Activated naive CD4-positive, alpha-beta T cell treated with anti-CD3 and anti-CD28 coated beads, Interleukin-2, amount 10 ng/mL, durations not matched to agents 7 days and 5 days (primary cell): ENCODE data around the gene RPL7A.
"Not testable (repeated sequence)": the region's sequence is repeated elsewhere in the genome, so short reads cannot be mapped to it uniquely, and the experiment has no call there.

Source experiments
- CTCF ChIA-PET: fragments of 350-600 bp; sonication (Branson Sonifier 250); formaldehyde crosslinking; loops from one replicate; lab custom pipeline; 2021; ENCODE audit warnings: antibody characterized with exemption; lab: Charles Lee
- DNase-seq: peaks from one replicate; pipeline ENCODE4 v3.0.0-alpha.2; 2020
- H3K27ac Mint-ChIP-seq: one replicate; pipeline ENCODE4 v1.8.0; 2021; ENCODE audit warnings: mild to moderate bottlenecking, moderate library complexity, mixed read lengths
- H3K27me3 Mint-ChIP-seq: one replicate; pipeline ENCODE4 v1.8.0; 2021; ENCODE audit warnings: mild to moderate bottlenecking, mixed read lengths
- H3K36me3 Mint-ChIP-seq: one replicate; pipeline ENCODE4 v1.8.0; 2021; ENCODE audit warnings: mixed read lengths
- H3K4me1 Mint-ChIP-seq: one replicate; pipeline ENCODE4 v1.8.0; 2021; ENCODE audit warnings: mixed read lengths
- H3K4me3 Mint-ChIP-seq: one replicate; pipeline ENCODE4 v1.8.0; 2021; ENCODE audit warnings: mild to moderate bottlenecking, moderate library complexity, mixed read lengths
- H3K9me3 Mint-ChIP-seq: one replicate; pipeline ENCODE4 v1.8.0; 2021; ENCODE audit warnings: mixed read lengths

The RPL7A gene

DNA sequence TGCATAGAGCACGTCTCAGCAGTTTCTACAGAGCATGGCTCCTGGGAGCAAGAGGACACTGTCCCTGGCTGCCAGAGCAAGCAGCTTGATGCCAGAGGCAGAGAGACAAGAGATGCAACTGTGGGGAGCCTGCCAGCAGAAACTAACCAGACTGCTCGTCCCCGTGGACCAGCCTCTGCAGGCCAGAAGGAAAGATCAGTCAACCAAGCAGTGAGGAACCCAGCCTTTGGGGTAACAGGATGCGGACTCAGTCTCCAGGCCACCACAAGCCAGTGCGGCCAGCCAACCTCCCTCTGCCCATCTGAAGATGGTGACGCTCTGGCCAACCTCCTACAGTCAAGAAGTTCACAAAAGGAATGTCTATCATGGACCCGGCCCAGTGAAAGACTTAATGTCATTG is 24.1 kb downstream of the RPL7A start:
- Mint-ChIP-seq H3K4me3 (peak overlapping the region; percentile 64), H3K4me1 (peaks cover 71% of the 10 kb centered on the region), H3K9me3 (no peaks in the 10 kb centered on the region), H3K36me3 (peaks cover 41% of the 10 kb centered on the region), H3K27me3 (peaks cover 1% of the 10 kb centered on the region), H3K27ac (peak overlapping the region; percentile 96)
- no peak for DNase-seq
- CTCF ChIA-PET, result interaction anchor here (0.7 to 3.9 kb wide), 9 partner anchors 9 to 33 kb away, joined by 3 to 32 read pairs (median 6); partner anchors contain the start of genes MED22, RPL7A, SURF1 and SURF2

DNA sequence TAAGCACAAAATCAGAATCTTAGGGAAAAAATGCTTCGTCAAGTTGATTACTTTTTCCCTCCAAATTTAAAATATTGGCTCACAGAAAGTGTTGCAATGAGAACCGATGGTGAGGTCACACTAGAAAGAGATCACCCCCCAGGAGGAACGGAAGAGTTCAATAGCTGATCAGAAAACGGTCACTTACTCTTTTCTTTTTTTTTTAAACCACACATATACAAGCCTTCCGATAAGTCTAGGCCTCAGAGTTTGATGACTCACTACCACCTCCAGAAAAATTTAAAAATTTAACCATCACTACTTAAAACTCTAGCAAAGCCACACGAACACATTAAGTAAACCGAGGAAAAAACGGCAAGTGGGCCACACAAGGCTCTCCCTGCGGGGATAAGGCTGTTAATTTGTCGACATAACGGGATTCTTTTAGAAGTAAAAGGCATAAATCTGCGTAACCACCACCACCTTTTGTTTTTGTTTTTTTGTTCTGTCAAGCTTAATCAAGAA is 26.6 kb downstream of the RPL7A start:
- H3K36me3 Mint-ChIP-seq, result peaks cover 27% of the 10 kb centered on the region
- H3K9me3 Mint-ChIP-seq, result no peaks in the 10 kb centered on the region
- peaks cover 15% of the 10 kb centered on the region for H3K27me3 Mint-ChIP-seq
- H3K4me3 Mint-ChIP-seq, result peak overlapping the region; percentile 92
- no peak for DNase-seq
- peaks cover 56% of the 10 kb centered on the region for H3K4me1 Mint-ChIP-seq
- CTCF ChIA-PET, result no interaction called here
- H3K27ac Mint-ChIP-seq, result peak overlapping the region; percentile 98

DNA sequence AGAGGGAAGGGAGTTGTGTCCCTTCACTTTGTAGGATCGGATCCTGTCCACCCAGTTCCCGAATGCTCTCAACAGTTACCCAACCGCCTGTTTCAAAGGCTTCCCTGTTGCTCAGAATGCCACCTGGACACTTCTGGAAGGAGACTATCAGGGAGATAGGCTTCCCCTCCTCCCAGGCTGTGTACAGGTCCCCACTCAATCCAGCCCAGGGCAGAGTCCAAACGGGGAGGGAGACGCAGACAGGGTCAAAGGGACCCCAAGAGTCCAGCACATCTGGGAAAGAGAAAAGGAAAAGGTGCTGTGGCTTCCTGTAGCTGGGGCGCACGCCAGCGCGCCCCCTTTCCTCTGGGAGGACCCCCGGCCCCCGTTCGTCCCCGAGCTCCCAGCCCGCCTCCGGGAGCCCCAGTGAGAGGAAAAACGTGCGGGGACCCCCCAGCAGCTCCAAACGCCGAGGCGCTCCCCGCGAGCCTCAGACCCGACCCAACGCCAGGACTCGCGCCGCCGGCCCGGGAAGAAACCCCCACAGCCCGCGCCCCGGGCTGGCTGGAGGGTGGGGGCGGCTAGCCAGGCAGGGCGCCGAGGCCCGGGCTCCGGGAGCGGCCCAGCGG is 27.2 kb downstream of the RPL7A start:
- Mint-ChIP-seq H3K27ac (peak overlapping the region; percentile 98), H3K27me3 (peaks cover 15% of the 10 kb centered on the region), H3K4me1 (peaks cover 50% of the 10 kb centered on the region), H3K36me3 (peaks cover 21% of the 10 kb centered on the region), H3K9me3 (no peaks in the 10 kb centered on the region), H3K4me3 (peak overlapping the region; percentile 92)
- DNase-seq, result peak; percentile 42
- CTCF ChIA-PET, result no interaction called here

DNA sequence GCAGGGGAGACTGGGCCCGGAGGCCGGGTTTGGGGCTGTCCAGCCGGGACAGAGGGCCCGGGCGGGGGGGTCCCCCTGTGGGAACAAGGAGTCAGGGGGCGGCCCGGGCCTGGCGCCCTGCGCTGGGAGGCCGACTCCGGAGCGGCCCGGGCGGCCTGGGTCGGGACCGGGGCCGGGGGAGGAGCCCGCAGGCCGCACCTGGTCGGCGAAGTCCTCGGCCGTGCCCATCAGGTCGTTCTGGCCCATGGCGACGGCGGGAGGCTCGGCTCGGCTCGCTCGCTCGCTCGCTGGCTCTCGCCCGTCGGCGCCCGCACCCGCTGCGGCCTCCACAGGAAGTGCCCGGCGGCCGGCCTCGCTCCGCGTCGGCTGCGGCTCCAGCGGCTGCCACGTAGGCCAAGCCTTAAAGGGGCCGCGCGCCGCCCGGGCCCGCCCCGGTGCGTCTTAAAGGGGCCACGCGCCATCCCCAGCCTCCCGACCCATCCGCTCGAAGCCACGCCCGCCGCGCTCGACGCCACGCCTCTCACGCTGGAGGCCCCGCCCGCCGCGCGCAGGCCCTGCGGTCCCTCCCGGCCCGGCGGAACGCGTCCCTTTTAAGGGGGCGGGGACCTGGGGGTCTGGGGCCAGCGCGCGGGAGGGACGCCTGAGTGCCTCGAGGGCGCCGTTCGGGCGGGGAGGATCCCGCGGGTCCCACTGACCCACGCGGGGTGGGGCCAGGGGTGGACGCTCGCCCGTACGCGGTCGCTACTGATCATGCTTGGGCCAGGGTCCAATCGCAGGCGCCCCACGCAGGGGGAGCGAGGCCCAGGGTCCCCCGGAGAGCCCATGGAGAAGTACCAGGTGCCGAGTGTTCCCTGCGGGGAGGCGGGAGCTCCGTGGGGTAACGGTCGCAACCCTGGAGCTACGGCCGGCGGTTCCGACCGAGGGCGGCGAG is 28.0 kb downstream of the RPL7A start, which contains the start of the genes STKLD1 and SURF4:
Gene STKLD1 (plus strand): TSS at position 643 of the 931 bp plus-strand sequence. CDS start 108 bp downstream, at position 751.
Gene SURF4 (minus strand): TSS at position 337 of the 931 bp plus-strand sequence. CDS start 91 bp downstream, at position 246.
- peak within 1 kb of the TSS; percentile 92 for H3K4me3 Mint-ChIP-seq
- H3K36me3 Mint-ChIP-seq, result peaks cover 17% of the 10 kb centered on the region
- peak within 1 kb of the TSS; percentile 98 for H3K27ac Mint-ChIP-seq
- peaks cover 42% of the 10 kb centered on the region for H3K4me1 Mint-ChIP-seq
- CTCF ChIA-PET, result interaction anchor here (1.0 kb wide), 1 partner anchor 28 kb away, joined by 3 read pairs; no protein-coding TSS in a partner anchor
- peaks cover 15% of the 10 kb centered on the region for H3K27me3 Mint-ChIP-seq
- peak; percentile 96 for DNase-seq
- H3K9me3 Mint-ChIP-seq, result no peaks in the 10 kb centered on the region

DNA sequence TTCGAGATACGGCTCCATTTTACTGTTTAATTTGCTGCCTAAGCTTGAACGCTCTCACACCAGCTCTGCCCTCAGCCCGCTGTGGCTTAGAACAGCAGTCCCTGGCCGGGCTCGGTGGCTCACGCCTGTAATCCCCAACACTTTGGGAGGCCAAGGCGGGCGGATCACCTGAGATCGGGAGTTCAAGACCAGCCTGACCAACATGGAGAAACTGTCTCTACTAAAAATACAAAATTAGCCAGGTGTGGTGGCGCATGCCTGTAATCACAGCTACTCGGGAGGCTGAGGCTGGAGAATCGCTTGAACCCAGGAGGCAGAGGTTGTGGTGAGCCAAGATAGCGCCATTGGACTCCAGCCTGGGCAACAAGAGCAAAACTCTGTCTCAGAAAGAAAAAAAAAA is 29.3 kb downstream of the RPL7A start:
- H3K4me3 Mint-ChIP-seq, result peak overlapping the region; percentile 63

DNA sequence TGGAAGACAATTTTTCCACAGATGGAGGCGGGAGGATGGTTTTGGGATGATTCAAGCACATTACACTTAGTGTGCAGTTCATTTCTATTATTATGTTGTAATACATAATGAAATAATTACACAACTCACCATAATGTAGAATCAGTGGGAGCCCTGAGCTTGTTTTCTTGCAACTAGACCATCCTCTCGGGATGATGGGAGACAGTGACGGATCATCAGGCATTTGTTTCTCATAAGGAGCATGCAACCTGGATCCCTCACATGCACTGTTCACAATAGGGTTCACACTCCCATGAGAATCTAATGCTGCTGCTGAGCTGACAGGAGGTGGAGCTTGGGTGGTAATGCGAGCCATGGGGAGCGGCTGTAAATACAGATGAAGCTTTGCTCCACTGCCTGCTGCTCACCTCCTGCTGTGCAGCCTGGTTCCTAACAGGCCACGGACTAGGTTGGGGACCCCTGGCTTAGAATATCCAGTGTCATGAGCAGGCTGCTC is 29.8 kb downstream of the RPL7A start:
- Mint-ChIP-seq H3K27me3 (peaks cover 15% of the 10 kb centered on the region), H3K4me3 (no peak overlapping the region), H3K36me3 (peaks cover 11% of the 10 kb centered on the region), H3K4me1 (peaks cover 25% of the 10 kb centered on the region), H3K9me3 (no peaks in the 10 kb centered on the region), H3K27ac (no peak overlapping the region)
- no peak for DNase-seq
- CTCF ChIA-PET, result interaction anchor here (1.3 kb wide), 1 partner anchor 191 kb away, joined by 5 read pairs; no protein-coding TSS in a partner anchor

More for the DNA sequence above, 29.3 kb downstream of the RPL7A start:
- DNase-seq, H3K9me3 Mint-ChIP-seq, H3K27ac Mint-ChIP-seq: not testable (repeated sequence)
- CTCF ChIA-PET, result interaction anchor here (1.3 kb wide), 1 partner anchor 191 kb away, joined by 5 read pairs; no protein-coding TSS in a partner anchor
- peaks cover 30% of the 10 kb centered on the region for H3K4me1 Mint-ChIP-seq
- peaks cover 13% of the 10 kb centered on the region for H3K36me3 Mint-ChIP-seq
- H3K27me3 Mint-ChIP-seq, result peaks cover 15% of the 10 kb centered on the region

DNA sequence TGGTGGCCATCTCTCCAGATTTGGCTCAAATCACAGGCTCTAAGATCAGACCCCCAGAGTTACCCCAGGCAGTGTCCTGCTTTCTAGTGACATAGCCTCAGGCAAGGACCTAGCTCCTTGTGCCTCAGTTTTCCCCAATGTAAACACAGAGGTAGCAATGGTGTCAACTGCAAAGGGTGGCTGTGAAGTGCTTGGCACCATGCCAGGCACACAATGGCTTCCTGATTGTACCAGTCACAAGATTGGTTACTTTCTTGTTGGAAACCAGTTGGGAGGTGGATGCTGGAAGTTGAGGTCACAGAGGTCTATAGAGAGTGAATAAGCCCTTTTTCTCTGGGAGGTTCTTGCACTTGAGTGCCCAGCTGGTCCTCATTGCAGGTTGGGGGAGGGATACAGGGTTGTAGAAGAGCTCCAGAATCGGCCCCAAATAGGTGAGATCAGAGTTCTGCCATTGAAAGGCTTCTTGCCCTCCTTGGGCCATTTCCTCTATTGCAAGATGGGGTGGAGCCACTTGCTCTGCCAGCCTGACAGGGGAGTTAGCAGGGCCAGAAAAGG is 30.5 kb downstream of the RPL7A start:
- H3K27ac Mint-ChIP-seq, result no peak overlapping the region
- H3K36me3 Mint-ChIP-seq, result peaks cover 7% of the 10 kb centered on the region
- no peaks in the 10 kb centered on the region for H3K9me3 Mint-ChIP-seq
- peaks cover 17% of the 10 kb centered on the region for H3K4me1 Mint-ChIP-seq
- peaks cover 15% of the 10 kb centered on the region for H3K27me3 Mint-ChIP-seq
- no peak for DNase-seq
- CTCF ChIA-PET, result interaction anchor here (1.2 kb wide), 1 partner anchor 22 kb away, joined by 5 read pairs; the partner anchor contains the start of genes SURF1 and SURF2
- no peak overlapping the region for H3K4me3 Mint-ChIP-seq

DNA sequence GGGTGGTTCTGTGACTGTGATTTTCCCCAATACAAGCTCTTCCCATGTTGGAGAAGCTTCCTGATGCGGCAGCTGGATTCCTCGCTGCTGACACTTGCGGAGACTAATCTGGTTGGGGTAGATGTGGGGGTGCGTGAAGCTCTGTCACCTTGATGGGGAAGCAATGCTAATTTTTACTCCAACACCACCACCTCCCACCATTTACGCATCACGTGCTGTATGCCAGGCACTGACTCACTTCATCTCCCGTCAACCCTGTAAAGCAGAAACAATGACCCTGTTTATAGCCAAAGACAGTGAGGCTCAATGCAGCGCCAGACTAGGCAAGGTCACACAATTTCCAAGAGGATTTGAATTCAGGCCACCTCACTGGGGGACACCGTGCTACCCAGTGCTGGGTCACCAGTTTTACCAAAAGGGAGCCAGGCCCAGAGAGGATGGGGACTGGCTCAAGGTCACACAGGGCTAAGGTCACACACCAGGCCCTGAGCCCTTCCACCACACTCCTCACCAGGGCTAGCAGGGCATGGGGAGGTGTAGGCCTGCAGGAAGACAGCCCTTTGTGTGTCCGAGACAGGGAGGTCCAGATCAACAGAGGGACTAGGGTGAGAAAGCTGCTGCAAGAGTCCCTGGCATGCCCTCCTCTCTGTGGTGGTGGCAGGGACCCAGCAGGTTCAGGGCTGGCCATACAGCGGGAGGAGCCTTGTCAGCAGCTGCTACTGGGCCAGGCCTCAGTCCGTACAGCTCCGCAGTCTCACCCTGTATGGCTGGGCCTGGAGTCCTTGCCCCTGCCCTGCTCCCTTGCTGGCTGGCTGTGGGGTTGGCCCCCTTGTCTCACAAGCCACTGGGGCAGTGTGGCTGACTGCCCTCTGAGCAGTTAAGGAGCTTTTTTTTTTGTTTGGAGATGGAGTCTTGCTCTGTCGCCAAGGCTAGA is 31.4 kb downstream of the RPL7A start:
- CTCF ChIA-PET, result interaction anchor here (1.2 kb wide), 1 partner anchor 22 kb away, joined by 5 read pairs; the partner anchor contains the start of genes SURF1 and SURF2
- peaks cover 12% of the 10 kb centered on the region for H3K4me1 Mint-ChIP-seq
- H3K9me3 Mint-ChIP-seq, result no peaks in the 10 kb centered on the region
- DNase-seq, result no peak
- peaks cover 7% of the 10 kb centered on the region for H3K36me3 Mint-ChIP-seq
- no peak overlapping the region for H3K4me3 Mint-ChIP-seq
- H3K27ac Mint-ChIP-seq, result no peak overlapping the region
- peaks cover 15% of the 10 kb centered on the region for H3K27me3 Mint-ChIP-seq

DNA sequence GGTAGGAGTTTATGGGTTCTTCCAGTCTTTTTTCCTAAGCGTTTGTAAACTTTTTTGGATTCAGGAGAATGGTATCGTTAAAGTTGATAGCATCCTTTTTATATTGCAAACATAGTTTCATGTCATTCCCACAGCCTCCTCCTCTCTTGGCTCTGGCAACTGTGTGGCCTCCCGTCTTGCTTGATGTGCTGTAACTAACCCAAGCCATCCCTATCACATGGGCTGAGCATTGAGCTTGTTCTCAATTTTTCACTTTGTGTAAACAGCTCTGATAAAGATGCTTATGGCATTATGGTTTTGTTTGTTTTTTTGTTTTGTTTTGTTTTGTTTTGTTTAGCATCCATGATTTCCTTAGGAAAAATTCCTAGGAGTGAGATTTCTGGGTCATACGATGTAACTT is 32.7 kb downstream of the RPL7A start:
- CTCF ChIA-PET, result no interaction called here
- Mint-ChIP-seq H3K9me3 (no peaks in the 10 kb centered on the region), H3K4me1 (peaks cover 6% of the 10 kb centered on the region), H3K4me3 (no peak overlapping the region), H3K27me3 (peaks cover 15% of the 10 kb centered on the region), H3K27ac (no peak overlapping the region), H3K36me3 (no peaks in the 10 kb centered on the region)
- DNase-seq, result no peak

DNA sequence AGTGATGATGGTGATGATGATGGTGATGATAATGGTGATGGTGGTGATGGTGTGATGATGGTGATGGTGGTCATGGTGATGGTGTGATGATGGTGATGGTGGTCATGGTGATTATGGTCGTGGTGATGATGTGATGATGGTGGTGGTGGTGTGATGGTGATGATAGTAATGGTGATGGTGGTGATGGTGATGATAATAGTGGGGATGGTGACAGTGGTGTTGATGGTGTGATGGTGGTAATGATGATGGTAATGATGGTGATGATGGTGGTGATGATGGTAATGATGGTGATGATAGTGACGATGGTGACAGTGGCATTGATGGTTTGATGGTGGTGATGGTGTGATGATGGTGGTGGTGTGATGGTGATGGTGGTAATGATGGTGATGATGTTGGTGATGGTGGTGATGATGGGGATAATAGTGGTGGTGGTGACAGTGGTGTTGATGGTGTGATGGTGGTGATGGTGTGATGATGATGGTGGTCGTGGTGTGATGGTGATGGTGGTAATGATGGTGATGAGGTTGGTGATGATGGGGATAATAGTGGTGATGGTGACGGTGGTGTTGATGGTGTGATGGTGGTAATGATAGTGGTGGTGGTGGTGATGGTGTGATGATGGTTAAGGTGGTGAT is 34.6 kb downstream of the RPL7A start:
- Mint-ChIP-seq H3K4me3 (no peak overlapping the region), H3K27ac (no peak overlapping the region), H3K36me3 (no peaks in the 10 kb centered on the region), H3K4me1 (no peaks in the 10 kb centered on the region), H3K9me3 (no peaks in the 10 kb centered on the region), H3K27me3 (peaks cover 9% of the 10 kb centered on the region)
- CTCF ChIA-PET, result no interaction called here
- DNase-seq, result no peak

DNA sequence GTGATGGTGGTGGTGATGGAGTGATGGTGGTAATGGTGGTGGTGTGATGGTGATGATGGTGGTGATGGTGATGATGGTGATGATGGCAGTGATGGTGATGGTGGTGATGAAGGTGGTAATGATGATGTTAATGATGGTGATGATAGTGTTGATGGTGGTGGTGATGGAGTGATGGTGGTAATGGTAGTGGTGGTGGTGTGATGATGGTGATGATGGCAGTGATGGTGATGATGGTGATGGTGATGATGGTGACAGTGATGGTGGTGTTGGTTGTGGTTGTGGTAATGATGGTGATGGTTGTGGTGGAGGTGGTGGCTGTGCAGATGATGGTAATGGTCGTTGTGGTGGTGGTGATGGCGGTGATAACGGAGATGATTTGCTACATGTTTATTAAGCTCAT is 35.4 kb downstream of the RPL7A start:
- H3K4me1 Mint-ChIP-seq, result no peaks in the 10 kb centered on the region

DNA sequence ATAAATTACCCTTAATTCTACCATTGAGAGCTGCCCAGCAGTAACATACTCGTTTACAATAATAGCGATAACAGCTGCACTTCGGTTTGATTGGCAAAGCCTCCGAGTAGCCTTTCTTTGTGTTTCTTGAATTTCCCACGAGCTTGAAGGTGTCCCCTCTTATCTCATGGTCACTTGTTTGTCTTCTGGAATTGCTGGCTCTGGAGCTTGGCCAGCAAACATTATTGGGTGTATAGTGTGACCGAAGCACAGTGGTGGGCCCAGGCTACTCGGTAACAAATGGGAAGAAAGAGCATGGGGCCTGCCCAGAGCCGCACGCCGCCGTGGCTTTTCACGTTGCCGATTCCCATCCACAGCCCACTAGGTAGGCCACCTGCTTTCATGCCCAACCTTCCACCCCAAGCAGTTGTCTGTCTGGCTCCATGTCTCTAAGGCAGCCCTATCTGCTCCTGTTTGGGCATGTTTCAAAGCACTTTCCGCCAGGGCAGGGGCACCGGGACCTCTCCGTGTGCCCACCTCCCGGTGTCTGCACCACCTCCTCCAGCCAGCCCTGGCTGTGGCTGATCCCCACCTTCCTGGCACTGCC is 36.8 kb downstream of the RPL7A start:
- DNase-seq, result no peak
- no peak overlapping the region for H3K27ac Mint-ChIP-seq
- peaks cover 6% of the 10 kb centered on the region for H3K27me3 Mint-ChIP-seq
- H3K36me3 Mint-ChIP-seq, result no peaks in the 10 kb centered on the region
- no peaks in the 10 kb centered on the region for H3K4me1 Mint-ChIP-seq
- CTCF ChIA-PET, result interaction anchor here (0.6 kb wide), 1 partner anchor 20 kb away, joined by 3 read pairs; no protein-coding TSS in a partner anchor
- H3K9me3 Mint-ChIP-seq, result no peaks in the 10 kb centered on the region
- no peak overlapping the region for H3K4me3 Mint-ChIP-seq

More for the DNA sequence above, 35.4 kb downstream of the RPL7A start:
- DNase-seq, result no peak
- Mint-ChIP-seq H3K9me3 (no peaks in the 10 kb centered on the region), H3K27ac (no peak overlapping the region), H3K27me3 (peaks cover 1% of the 10 kb centered on the region), H3K36me3 (no peaks in the 10 kb centered on the region), H3K4me3 (no peak overlapping the region)
- CTCF ChIA-PET, result no interaction called here
